ENCODE results near the gene ALDH8A1.

DNA sequence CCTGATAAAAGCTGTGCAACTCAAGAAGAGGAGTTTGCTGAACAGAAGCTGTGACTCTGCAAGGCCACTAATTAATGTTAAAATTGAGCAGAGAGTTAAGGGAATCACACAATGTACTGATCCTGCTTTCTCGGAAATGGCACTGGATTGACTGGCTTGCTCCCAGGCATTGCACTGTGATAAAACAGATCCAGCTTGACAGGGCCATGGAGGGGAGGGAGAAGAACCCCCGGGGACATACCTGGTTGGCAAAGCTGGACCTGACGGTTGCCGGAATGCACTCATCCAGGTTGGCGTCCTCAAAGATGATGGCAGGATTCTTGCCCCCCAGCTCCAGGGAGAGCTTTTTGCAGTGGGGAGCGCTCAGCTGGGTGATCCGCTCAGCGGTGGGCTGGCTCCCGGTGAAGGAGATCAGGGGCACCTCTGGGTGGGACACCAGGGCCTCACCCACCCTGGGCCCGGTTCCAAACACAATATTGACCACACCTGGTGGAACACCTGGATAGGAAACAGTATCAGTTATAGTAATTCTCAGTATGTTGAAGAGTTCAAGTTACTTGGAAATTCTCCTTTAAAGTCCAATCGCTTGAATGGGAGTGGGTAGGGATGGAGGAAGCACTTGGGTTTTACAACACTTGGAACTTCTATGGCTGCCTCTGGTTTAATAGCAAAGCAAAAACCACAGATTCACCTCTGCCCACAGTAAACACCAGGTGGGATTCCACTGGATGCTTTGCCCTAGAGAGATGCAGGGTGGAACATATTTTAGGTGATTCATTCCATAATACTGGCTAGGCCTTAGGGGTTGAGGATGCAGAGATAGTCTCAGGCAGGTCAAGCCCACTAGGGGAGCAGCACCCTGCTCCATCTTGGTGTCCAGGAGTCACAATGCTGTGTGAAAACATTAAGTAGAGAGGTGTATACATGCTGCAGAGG, 17.1 kb downstream of the ALDH8A1 start:
- TF ChIP-seq, protein P1, sequence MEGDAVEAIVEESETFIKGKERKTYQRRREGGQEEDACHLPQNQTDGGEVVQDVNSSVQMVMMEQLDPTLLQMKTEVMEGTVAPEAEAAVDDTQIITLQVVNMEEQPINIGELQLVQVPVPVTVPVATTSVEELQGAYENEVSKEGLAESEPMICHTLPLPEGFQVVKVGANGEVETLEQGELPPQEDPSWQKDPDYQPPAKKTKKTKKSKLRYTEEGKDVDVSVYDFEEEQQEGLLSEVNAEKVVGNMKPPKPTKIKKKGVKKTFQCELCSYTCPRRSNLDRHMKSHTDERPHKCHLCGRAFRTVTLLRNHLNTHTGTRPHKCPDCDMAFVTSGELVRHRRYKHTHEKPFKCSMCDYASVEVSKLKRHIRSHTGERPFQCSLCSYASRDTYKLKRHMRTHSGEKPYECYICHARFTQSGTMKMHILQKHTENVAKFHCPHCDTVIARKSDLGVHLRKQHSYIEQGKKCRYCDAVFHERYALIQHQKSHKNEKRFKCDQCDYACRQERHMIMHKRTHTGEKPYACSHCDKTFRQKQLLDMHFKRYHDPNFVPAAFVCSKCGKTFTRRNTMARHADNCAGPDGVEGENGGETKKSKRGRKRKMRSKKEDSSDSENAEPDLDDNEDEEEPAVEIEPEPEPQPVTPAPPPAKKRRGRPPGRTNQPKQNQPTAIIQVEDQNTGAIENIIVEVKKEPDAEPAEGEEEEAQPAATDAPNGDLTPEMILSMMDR (IDR thresholded peaks at IDR 0.05; ENCODE audit: poor library complexity): no peak
- TF ChIP-seq EZH2 (IDR thresholded peaks at IDR 0.05; ENCODE audit: borderline replicate concordance): no peak
- TF ChIP-seq EZH2phosphoT487 (IDR thresholded peaks at IDR 0.05; ENCODE audit: low read depth, severe bottlenecking, unreplicated experiment): no peak

Data from hepatocyte (in vitro differentiated cells).